Stimulated activated naive B cell treated with anti-CD40 and anti-IgM and Interleukin-4, amounts not matched to agents 10 μg/mL and 1 μg/mL and 100 μg/mL, for 72 hours (primary cell): ENCODE data around the gene MGME1.
A peak's percentile ranks its signal among the peaks of the same experiment; 100 is the strongest.

ENCODE experiments used
- ATAC-seq, 2 donors: fragments of 150-1000 bp; cut with Tn5 transposase; replicated peaks; 2 replicates each; pipeline ENCODE4 v1.10.0; 2021; ENCODE audit warnings: moderate library complexity in 1 of 2
- DNase-seq: peaks from one replicate; pipeline ENCODE4 v3.0.0; 2021
- H3K27ac Mint-ChIP-seq: one replicate; pipeline ENCODE4 v1.8.0; 2022; ENCODE audit warnings: mild to moderate bottlenecking, mixed read lengths
- H3K27me3 Mint-ChIP-seq, 2 donors: one replicate each; pipeline ENCODE4 v1.8.0; 2022; ENCODE audit warnings: mixed read lengths in 2 of 2
- H3K36me3 Mint-ChIP-seq, 2 donors: one replicate each; pipeline ENCODE4 v1.8.0; 2022; ENCODE audit warnings: mixed read lengths in 2 of 2, mild to moderate bottlenecking in 1 of 2
- H3K4me1 Mint-ChIP-seq, 2 donors: one replicate each; pipeline ENCODE4 v1.8.0; 2022; ENCODE audit warnings: mixed read lengths in 2 of 2, mild to moderate bottlenecking in 1 of 2
- H3K4me3 Mint-ChIP-seq, 2 donors: one replicate each; pipeline ENCODE4 v1.8.0; 2022; ENCODE audit warnings: mild to moderate bottlenecking in 2 of 2, mixed read lengths in 2 of 2, moderate library complexity in 1 of 2
- H3K9me3 Mint-ChIP-seq, 2 donors: one replicate each; pipeline ENCODE4 v1.8.0; 2022; ENCODE audit warnings: mixed read lengths in 2 of 2, mild to moderate bottlenecking in 1 of 2

Gene MGME1

DNA sequence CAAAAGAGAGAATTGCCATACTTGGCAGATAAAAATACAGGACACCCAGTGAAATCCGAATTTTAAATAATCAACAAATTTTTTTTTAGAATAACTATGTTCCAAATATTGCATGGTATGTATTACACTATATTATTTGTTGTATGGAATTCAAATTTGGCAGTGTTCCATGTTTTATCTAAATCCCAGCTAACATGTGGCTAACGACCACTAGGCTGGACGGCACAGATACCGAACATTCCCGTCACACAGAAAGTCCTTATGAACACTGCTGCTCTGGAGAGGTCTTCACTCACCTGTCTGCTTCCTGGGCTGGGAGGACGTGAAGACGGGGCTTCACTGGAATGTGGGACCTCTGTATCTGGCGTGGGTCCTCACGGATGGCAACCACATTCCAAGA, 33.1 kb upstream of the MGME1 start:
- H3K27me3 Mint-ChIP-seq, result no peaks in the 10 kb centered on the region

DNA sequence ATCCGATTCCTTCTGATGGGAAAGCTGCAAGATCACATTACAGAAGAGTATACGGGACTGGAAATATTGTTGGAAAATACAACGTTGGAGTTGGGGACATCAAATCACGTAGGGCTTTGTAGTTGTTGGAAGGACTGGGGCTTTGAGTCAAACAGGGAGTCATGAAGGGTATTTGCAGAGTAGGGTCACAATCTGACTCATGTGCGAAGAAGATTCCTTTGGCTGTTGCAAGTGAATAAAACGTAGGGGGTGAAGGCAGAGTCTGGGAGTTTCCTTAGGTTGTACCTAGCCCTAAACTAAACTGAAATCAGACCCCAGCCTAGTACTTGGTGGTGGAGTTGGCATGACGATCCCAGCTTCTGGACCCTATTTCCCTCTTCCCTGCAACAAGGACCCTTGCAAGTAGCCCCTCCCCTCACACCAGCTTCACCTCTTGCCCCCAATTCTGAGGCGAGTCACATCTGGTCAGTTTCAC, 32.5 kb upstream of the MGME1 start:
- Mint-ChIP-seq H3K27me3 (no peaks in the 10 kb centered on the region), H3K9me3 (peaks cover 2 to 4% of the 10 kb centered on the region in 2 donors), H3K4me3 (no peak overlapping the region), H3K27ac (peak overlapping the region; percentile 3), H3K4me1 (peaks cover 27 to 28% of the 10 kb centered on the region in 2 donors), H3K36me3 (peaks cover 6 to 17% of the 10 kb centered on the region in 2 donors)
- ATAC-seq (no peak), DNase-seq (no peak)

More for the DNA sequence above, 33.1 kb upstream of the MGME1 start:
- no peak for ATAC-seq
- Mint-ChIP-seq H3K27ac (no peak overlapping the region), H3K4me1 (peaks cover 22 to 23% of the 10 kb centered on the region in 2 donors), H3K4me3 (no peak overlapping the region), H3K9me3 (peaks cover 2 to 4% of the 10 kb centered on the region in 2 donors), H3K36me3 (peaks cover 6 to 15% of the 10 kb centered on the region in 2 donors)
- DNase-seq, result no peak

- Mint-ChIP-seq H3K4me1 (peaks cover 28 to 33% of the 10 kb centered on the region in 2 donors), H3K36me3 (peaks cover 5 to 16% of the 10 kb centered on the region in 2 donors), H3K4me3 (no peak overlapping the region), H3K9me3 (peaks cover 1 to 3% of the 10 kb centered on the region in 2 donors), H3K27me3 (no peaks in the 10 kb centered on the region), H3K27ac (peak overlapping the region; percentile 59)
- DNase-seq, result no peak
- ATAC-seq, result no peak
These were observed 31.8 kb upstream of the MGME1 start for GRCh38 chr20:17936761-17937732.

- Mint-ChIP-seq H3K27ac (peak overlapping the region; percentile 65), H3K4me3 (peak overlapping the region in 1 of 2 donors; percentile 17), H3K4me1 (peaks cover 32 to 47% of the 10 kb centered on the region in 2 donors), H3K36me3 (peaks cover 18 to 30% of the 10 kb centered on the region in 2 donors), H3K27me3 (no peaks in the 10 kb centered on the region), H3K9me3 (no peaks in the 10 kb centered on the region)
- DNase-seq (peak; percentile 49), ATAC-seq (peak; percentile 83 to 85)
These were observed 29.8 kb upstream of the MGME1 start for GRCh38 chr20:17938871-17939619.

DNA sequence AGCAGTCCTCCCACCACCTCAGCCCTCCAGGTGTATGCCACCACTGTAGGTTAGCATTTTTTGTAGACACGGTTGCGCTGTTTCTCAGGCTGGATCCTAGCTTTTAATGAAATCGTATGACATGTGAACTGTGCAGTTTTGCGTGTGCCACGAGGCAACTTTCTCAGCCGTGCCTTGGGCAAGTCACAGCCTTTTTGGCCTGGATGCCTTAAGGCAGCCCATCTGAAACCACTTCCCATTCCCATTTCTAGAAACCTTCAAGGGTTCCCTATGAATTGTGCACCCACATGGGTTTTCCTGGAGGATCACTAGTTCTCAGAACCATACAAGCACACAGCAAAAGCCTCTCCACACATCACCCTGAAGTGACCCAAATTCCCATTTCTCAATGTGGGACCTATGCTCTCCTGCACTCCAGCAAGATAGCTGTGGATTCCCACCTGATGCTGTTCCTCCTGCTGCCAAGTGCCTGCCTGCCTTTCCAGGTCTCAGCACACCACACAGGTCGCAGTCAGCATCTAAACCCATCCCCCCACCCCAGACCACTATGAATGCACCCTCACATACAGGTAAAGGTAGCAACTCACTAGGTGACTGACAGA, 29.1 kb upstream of the MGME1 start:
- Mint-ChIP-seq H3K4me1 (peaks cover 34 to 54% of the 10 kb centered on the region in 2 donors), H3K36me3 (peaks cover 22 to 33% of the 10 kb centered on the region in 2 donors), H3K27me3 (no peaks in the 10 kb centered on the region), H3K9me3 (no peaks in the 10 kb centered on the region), H3K4me3 (peak overlapping the region in 1 of 2 donors; percentile 59), H3K27ac (peak overlapping the region; percentile 88)
- ATAC-seq (peak; percentile 35), DNase-seq (no peak)

DNA sequence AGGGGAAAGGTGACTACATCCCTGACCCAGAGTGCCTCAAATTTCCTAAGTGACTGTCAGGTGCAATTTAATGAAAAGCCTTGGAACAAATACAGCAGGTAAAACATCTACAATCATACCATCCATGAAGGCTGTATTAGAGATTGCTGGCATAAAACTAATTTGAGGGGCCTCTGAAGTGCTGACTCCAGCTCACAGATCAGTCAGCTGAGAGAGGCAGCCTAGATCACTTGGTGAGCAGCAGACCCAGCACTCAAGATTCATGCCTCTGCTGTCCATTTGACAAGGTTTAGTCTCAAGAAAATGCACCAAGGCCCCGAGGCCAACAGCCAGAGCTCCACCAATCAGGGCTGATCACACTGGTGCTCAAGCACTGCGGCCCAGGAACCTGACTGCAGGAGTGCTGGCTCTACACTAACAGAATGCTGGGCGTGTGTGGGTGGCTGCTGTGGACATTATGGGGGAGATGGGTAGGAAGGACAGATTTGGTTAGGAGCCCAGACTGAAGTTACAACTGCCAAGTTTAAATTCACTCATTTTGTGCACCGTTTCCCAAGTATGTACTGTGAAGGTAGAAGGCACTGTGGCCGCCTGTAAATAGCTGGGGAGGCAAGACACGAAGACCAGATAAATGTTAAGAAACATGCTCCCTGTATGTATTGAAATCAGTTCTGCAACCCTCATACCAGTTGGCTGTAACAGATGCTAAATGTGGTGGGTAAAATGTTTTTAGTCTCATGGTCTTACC, 28.4 kb upstream of the MGME1 start:
- peaks cover 27 to 39% of the 10 kb centered on the region in 2 donors for H3K36me3 Mint-ChIP-seq
- H3K4me3 Mint-ChIP-seq, result peak overlapping the region in 1 of 2 donors; percentile 14
- ATAC-seq (peak in 1 of 2 donors; percentile 10), DNase-seq (no peak)
- H3K27me3 Mint-ChIP-seq, result no peaks in the 10 kb centered on the region
- H3K27ac Mint-ChIP-seq, result peak overlapping the region; percentile 88
- H3K9me3 Mint-ChIP-seq, result no peaks in the 10 kb centered on the region
- H3K4me1 Mint-ChIP-seq, result peaks cover 39 to 60% of the 10 kb centered on the region in 2 donors

DNA sequence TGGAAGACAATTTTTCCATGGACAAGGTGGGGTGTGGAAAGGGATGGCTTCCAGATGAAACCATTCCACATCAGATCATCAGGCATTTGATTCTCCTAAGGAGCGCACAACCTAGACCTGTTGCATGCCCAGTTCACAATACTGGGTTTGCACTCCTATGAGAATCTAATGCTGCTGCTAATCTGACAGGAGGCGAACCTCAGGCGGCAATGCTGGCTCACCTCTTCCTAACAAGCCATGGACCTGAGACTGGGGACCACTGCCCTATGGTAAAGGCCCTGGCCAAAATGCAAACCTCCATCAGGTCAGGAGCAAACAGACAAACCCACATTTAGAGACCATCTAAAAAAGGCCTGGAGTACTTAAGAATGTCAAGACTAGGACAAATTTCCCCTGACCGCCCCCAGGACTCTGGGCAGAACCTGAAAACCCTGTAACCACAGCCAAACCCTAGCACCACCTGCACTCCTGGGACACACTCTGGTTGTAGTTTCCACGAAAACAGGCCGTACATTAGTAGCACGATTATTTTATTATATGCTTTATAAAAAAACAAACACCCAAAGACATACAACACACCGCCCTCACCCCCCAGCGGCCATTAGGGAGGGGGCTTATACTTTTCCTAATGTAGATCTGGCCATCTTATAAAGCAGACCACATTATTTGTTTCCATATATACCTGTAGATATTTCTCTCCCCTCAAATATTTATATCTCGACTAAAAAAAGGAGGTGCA, 27.6 kb upstream of the MGME1 start:
- Mint-ChIP-seq H3K36me3 (peaks cover 34 to 44% of the 10 kb centered on the region in 2 donors), H3K27me3 (no peaks in the 10 kb centered on the region), H3K9me3 (no peaks in the 10 kb centered on the region), H3K4me1 (peaks cover 39 to 60% of the 10 kb centered on the region in 2 donors), H3K27ac (peak overlapping the region; percentile 88), H3K4me3 (no peak overlapping the region)
- ATAC-seq, result no peak
- DNase-seq, result no peak

DNA sequence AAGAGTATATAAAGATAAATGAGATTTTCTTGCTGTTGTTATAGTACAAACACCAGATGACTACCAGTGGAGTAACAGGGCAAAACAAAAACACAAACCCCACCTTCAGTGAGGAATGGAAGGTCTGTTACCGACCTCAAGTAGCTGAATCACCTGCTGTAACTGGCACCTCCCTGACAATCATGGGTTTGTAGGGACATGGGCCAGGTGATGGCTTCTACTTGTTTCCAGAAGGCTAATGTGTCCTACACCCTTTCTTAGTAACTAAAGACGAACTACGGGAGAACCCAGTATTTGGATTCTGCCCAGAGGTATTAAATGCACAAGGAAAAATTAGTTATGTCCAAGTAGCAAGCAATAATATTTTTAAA, 27.0 kb upstream of the MGME1 start:
- no peaks in the 10 kb centered on the region for H3K9me3 Mint-ChIP-seq
- no peaks in the 10 kb centered on the region for H3K27me3 Mint-ChIP-seq
- no peak overlapping the region for H3K4me3 Mint-ChIP-seq
- peaks cover 40 to 50% of the 10 kb centered on the region in 2 donors for H3K36me3 Mint-ChIP-seq
- H3K4me1 Mint-ChIP-seq, result peaks cover 38 to 64% of the 10 kb centered on the region in 2 donors
- H3K27ac Mint-ChIP-seq, result no peak overlapping the region
- ATAC-seq, result no peak
- DNase-seq, result no peak

GRCh38 chr20:17943343-17943742, 25.5 kb upstream of the MGME1 start:
- no peaks in the 10 kb centered on the region for H3K27me3 Mint-ChIP-seq
- H3K4me1 Mint-ChIP-seq, result peaks cover 38 to 71% of the 10 kb centered on the region in 2 donors
- peaks cover 43 to 55% of the 10 kb centered on the region in 2 donors for H3K36me3 Mint-ChIP-seq
- H3K9me3 Mint-ChIP-seq, result no peaks in the 10 kb centered on the region
- no peak overlapping the region for H3K27ac Mint-ChIP-seq
- ATAC-seq (peak in 1 of 2 donors; percentile 14), DNase-seq (no peak)
- H3K4me3 Mint-ChIP-seq, result no peak overlapping the region

- Mint-ChIP-seq H3K4me3 (peak overlapping the region in 1 of 2 donors; percentile 31), H3K27me3 (no peaks in the 10 kb centered on the region), H3K9me3 (no peaks in the 10 kb centered on the region), H3K4me1 (peaks cover 30 to 61% of the 10 kb centered on the region in 2 donors), H3K27ac (peak overlapping the region; percentile 84), H3K36me3 (peaks cover 56 to 63% of the 10 kb centered on the region in 2 donors)
- ATAC-seq (no peak), DNase-seq (no peak)
These were observed 23.9 kb upstream of the MGME1 start for GRCh38 chr20:17944854-17945474.

- peaks cover 57 to 59% of the 10 kb centered on the region in 2 donors for H3K36me3 Mint-ChIP-seq
- H3K4me3 Mint-ChIP-seq, result no peak overlapping the region
- ATAC-seq (no peak), DNase-seq (no peak)
- H3K27me3 Mint-ChIP-seq, result no peaks in the 10 kb centered on the region
- H3K9me3 Mint-ChIP-seq, result no peaks in the 10 kb centered on the region
- H3K4me1 Mint-ChIP-seq, result peaks cover 22 to 50% of the 10 kb centered on the region in 2 donors
- H3K27ac Mint-ChIP-seq, result peak overlapping the region; percentile 51
These were observed 22.8 kb upstream of the MGME1 start for GRCh38 chr20:17946040-17946439.

DNA sequence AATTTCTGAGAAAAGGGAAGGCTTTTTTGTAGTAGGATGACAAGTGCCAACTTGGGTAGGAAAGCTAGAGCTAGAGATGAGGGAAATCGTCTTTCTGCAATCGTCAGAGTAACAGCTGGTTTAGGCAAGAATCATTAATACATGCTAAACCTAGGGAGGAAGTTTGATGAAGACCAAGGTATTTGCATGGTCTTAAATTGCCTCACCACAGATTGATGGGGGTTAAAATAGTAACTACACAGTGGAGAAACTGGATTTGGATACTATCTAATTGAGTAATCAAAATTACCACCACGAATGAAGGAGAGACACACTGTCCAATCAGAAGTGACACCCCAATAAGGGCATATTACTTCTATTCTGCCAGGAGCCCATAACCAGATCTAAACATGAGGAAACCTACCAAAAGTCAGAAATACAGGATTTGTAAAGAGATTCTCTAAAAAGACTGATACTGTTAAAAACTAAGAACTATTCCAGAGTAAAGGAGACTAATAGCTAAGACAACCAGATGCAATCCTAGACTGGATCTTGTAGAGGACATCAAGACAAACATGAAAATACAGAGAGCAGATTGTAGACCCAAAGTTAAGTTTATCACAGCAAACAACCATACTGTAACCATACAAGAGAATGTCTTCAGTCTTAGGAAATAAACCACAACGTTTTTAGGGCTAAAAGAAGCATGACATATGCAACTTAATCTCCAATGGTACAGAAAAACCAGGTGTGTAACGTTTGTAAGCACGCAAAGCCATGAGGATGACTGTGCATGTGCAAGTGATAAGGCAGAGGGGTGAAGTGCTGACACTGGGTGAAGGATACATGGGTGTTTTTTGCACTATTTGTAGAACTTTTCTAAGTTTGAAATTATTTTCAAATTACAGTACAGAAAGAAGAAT, 22.0 kb upstream of the MGME1 start:
- no peaks in the 10 kb centered on the region for H3K9me3 Mint-ChIP-seq
- DNase-seq (no peak), ATAC-seq (no peak)
- peaks cover 58 to 61% of the 10 kb centered on the region in 2 donors for H3K36me3 Mint-ChIP-seq
- peaks cover 19 to 44% of the 10 kb centered on the region in 2 donors for H3K4me1 Mint-ChIP-seq
- no peak overlapping the region for H3K4me3 Mint-ChIP-seq
- no peaks in the 10 kb centered on the region for H3K27me3 Mint-ChIP-seq
- peak overlapping the region; percentile 9 for H3K27ac Mint-ChIP-seq
